K562 treated with DMSO at 1 percent for 4 hours (cell line): Measurements from ENCODE around the gene EBF3. TPM values are rescaled to one million over a fixed set of nuclear protein-coding genes. Genes with fewer than 3 reads are reported as not detected.

Source experiments
- total RNA-seq: library from RNA; unstranded; fragments of 300-600 nt; gene quantifications from 2 replicates; pipeline ENCODE4 v1.2.3, GENCODE V29; 2022; ENCODE audit not compliant: insufficient read depth

The EBF3 gene, protein sequence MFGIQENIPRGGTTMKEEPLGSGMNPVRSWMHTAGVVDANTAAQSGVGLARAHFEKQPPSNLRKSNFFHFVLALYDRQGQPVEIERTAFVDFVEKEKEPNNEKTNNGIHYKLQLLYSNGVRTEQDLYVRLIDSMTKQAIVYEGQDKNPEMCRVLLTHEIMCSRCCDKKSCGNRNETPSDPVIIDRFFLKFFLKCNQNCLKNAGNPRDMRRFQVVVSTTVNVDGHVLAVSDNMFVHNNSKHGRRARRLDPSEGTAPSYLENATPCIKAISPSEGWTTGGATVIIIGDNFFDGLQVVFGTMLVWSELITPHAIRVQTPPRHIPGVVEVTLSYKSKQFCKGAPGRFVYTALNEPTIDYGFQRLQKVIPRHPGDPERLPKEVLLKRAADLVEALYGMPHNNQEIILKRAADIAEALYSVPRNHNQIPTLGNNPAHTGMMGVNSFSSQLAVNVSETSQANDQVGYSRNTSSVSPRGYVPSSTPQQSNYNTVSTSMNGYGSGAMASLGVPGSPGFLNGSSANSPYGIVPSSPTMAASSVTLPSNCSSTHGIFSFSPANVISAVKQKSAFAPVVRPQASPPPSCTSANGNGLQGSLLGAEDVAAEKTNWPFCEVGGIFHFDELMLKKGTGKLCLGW
- not detected in 2 replicates for total RNA-seq

DNA sequence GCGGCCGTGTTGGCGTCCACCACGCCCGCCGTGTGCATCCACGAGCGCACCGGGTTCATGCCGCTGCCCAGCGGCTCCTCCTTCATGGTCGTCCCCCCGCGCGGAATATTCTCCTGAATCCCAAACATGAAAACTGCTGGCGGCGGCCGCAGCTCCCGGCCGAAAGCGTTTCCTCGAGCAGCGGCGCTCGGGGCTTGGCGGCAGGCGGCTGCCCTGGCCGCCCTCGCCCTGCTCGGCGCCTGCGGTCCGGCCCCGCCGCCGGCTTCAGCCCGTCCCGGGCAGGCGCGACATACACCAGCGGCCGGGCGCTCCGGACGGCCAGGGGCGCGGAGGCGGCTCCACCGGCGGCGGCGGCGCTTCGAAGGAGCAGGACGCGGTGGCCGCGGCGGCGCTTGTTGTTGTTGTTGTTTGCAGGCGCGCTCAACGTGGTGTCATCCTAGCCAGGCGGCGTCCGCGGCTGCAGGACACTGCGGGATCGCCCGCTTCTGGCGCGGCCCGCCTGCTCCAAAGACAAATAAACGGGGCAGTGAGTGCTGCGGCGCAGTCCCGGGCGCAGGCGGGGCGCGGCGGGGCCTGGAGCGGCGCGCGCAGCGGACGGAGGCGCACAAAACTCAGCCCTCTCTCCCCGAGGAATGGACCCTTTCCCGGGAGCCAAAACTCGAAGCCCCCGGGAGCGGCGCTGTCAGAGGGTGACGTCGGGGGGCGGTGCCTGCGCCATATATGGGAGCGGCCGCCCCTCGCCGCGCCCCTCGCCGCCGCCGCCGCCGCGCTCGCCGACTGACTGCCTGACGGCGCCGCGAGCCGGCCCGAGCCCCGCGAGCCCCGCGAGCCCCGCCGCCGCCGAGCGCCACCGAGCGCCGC lies at the start of gene EBF3:
TSS of gene EBF3 (minus strand) at position 634 of the 861 bp plus-strand sequence. CDS start at position 128, 506 bp downstream.

Other genes starting within 250 kb of the EBF3 start
- 1.3 TPM in 1 of 2 replicates, not detected in the other for gene C10orf143, start 146.6 kb upstream of the EBF3 start, total RNA-seq
- 77.0 and 94.8 TPM in 2 replicates for gene GLRX3, start 172.1 kb upstream of the EBF3 start, total RNA-seq